Tibial nerve (tissue), 4 donors: ENCODE data around the gene TMEM242. TPM values are rescaled to one million over a fixed set of nuclear protein-coding genes. Genes with fewer than 3 reads are reported as not detected.
A peak's percentile ranks its signal among the peaks of the same experiment; 100 is the strongest.

Experiments used
- DNase-seq, 2 donors: peaks; one replicate each; pipeline ENCODE4 v3.0.0-alpha.2; 2019; ENCODE audit warnings: low spot score in 2 of 2
- H3K27ac ChIP-seq, 4 donors: fragments of 200-600 bp; sonication (generic) in 3 of 4; one replicate each; pipeline ENCODE4 v1.5.1; 2017 to 2019; ENCODE audit warnings: mild to moderate bottlenecking in 1 of 4
- H3K27me3 ChIP-seq, 2 donors: fragments of 200-600 bp; sonication (generic) in 1 of 2; one replicate each; pipeline versions ENCODE4 v1.5.1 to v1.6.0; 2017 to 2019
- H3K36me3 ChIP-seq, 3 donors: fragments of 200-600 bp; sonication (generic); one replicate each; pipeline ENCODE4 v1.5.1; 2018 to 2019
- H3K4me1 ChIP-seq, 4 donors: fragments of 200-600 bp; sonication (generic) in 3 of 4; one replicate each; pipeline ENCODE4 v1.5.1; 2017 to 2019
- H3K4me3 ChIP-seq, 4 donors: fragments of 200-600 bp; sonication (generic) in 3 of 4; one replicate each; pipeline ENCODE4 v1.5.1; 2017 to 2019; ENCODE audit warnings: mild to moderate bottlenecking in 1 of 4, moderate library complexity in 1 of 4
- H3K9me3 ChIP-seq, 4 donors: fragments of 200-600 bp; sonication (generic) in 3 of 4; one replicate each; pipeline ENCODE4 v1.5.1; 2017 to 2019
- EP300 ChIP-seq, 2 donors: sonication (generic); formaldehyde crosslinking; IDR thresholded peaks; one replicate each; pipeline ENCODE4 v1.6.1; 2017; ENCODE audit warnings: antibody characterized with exemption in 2 of 2, mild to moderate bottlenecking in 1 of 2
- POLR2A ChIP-seq, 2 donors: fragments of 450-650 bp; IDR thresholded peaks; one replicate each; pipeline ENCODE4 v1.6.1; 2017; ENCODE audit warnings: antibody characterized with exemption in 2 of 2, mild to moderate bottlenecking in 2 of 2, moderate library complexity in 2 of 2
- WGBS, 2 donors: methylation state at CpG; one replicate each; pipeline ENCODE4 v1.1.5; 2018; 5-methylcytosine and 5-hydroxymethylcytosine counted together
- total RNA-seq, 4 donors: library from RNA; depleted of rRNA; stranded (reverse); fragments of >200 nt; gene quantifications; one replicate each; pipeline ENCODE4 v1.1.0, GENCODE V29; 2016
- TF ChIP-seq, protein P1 (sequence below), 5 experiments: fragments of 200-600 bp in 3 of 5; fragments of 450-650 bp in 2 of 5; sonication (generic) in 3 of 5; IDR thresholded peaks; one replicate each; pipeline ENCODE4 v1.5.1; 2016 to 2019; ENCODE audit warnings: antibody characterized with exemption in 5 of 5, mild to moderate bottlenecking in 3 of 5, moderate library complexity in 2 of 5

TMEM242 gene
- total RNA-seq, 4 donors from 2014 or later: 4.9 to 8.2 (median 7.0) TPM

DNA sequence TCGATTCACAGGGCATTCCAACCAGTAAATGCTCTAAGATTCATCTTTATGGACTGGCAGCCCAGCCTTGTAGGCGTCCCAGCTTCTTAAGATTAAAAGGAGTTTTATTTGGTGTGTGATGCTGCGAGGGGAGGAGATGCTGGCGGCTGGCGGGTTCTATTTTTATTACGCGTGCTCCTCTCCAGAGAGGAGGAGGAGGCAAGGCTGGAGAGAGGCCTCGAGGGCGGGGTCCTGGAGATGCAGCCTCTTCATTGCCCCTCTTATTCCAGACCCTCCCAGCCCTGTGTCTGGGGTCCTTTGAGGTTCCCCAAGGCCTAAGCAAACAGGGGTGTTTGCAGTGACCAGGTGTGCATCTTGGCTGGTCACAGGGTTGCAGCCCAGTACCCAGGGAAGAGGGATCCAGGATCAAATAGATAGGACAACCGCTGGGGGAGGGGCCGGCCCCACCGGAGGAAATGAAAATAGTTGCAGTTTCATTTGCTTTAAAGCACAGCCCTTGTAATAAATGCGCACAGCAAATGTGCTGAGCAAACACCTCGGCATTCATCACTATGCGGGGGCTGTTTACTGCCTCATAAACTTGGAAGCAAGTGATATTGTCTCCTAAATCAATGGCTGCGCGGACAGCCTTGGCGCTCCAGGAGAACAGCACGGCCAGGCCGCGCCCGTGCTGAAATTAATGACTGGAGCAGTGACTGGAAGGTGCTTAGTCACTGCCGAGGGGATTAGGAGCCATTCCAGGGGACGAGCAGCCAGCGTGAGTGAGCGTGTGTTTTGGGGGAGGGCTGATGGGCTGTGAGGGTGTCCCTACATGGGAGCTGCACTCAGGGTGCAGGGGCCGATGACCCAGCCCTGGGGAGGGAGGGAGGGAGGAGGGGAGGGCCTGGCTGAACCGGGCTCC lies 83.0 kb downstream of the TMEM242 start:
- peaks cover 0 to 35% (median 23%) of the 10 kb centered on the region in 4 donors for H3K4me1 ChIP-seq

DNA sequence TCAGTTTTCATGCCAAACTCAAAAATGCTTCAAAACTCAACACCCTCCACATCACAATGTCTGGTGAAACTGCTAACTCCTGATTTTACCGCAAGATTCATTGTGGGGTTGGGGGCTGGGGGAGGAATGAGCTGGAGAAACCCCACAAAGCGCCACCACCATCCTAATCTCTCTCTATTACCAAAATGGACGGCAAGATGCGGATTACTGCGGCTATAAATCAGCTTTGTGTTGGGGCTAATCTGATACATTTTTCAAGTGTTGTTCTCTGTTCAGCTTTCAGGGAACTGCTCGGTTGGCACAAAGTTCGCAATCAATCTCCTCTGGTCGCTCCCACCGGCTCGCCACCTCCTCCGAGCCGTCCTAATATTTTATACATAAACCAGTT lies 83.7 kb downstream of the TMEM242 start:
- TF ChIP-seq, protein P1, sequence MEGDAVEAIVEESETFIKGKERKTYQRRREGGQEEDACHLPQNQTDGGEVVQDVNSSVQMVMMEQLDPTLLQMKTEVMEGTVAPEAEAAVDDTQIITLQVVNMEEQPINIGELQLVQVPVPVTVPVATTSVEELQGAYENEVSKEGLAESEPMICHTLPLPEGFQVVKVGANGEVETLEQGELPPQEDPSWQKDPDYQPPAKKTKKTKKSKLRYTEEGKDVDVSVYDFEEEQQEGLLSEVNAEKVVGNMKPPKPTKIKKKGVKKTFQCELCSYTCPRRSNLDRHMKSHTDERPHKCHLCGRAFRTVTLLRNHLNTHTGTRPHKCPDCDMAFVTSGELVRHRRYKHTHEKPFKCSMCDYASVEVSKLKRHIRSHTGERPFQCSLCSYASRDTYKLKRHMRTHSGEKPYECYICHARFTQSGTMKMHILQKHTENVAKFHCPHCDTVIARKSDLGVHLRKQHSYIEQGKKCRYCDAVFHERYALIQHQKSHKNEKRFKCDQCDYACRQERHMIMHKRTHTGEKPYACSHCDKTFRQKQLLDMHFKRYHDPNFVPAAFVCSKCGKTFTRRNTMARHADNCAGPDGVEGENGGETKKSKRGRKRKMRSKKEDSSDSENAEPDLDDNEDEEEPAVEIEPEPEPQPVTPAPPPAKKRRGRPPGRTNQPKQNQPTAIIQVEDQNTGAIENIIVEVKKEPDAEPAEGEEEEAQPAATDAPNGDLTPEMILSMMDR (IDR thresholded peaks at IDR 0.05): no peak
- TF ChIP-seq EP300 (IDR thresholded peaks at IDR 0.05) (no peak), POLR2A (IDR thresholded peaks at IDR 0.05) (no peak)
- DNase-seq: no peak
- Histone ChIP-seq H3K27me3 (peaks cover 0 to 21% of the 10 kb centered on the region in 2 donors), H3K4me1 (peaks cover 0 to 33% (median 26%) of the 10 kb centered on the region in 4 donors), H3K4me3 (peak overlapping the region in 1 of 4 donors; percentile 8), H3K9me3 (peaks cover 0 to 9% (median 0%) of the 10 kb centered on the region in 4 donors), H3K27ac (peak overlapping the region in 3 of 4 donors; percentile 13 to 72 (median 57)), H3K36me3 (no peaks in the 10 kb centered on the region)
- WGBS, 2 donors: 70 to 80% methylated on average over 12 of the region's 12 CpGs

More for the DNA sequence above, 83.0 kb downstream of the TMEM242 start:
- peaks cover 0 to 9% (median 0%) of the 10 kb centered on the region in 4 donors for H3K9me3 ChIP-seq
- TF ChIP-seq, protein P1 (IDR thresholded peaks at IDR 0.05): no peak
- no peak for TF ChIP-seq EP300 (IDR thresholded peaks at IDR 0.05)
- no peak for TF ChIP-seq POLR2A (IDR thresholded peaks at IDR 0.05)
- H3K27me3 ChIP-seq: peaks cover 0 to 15% of the 10 kb centered on the region in 2 donors
- H3K36me3 ChIP-seq: no peaks in the 10 kb centered on the region
- H3K27ac ChIP-seq: peak overlapping the region in 3 of 4 donors; percentile 13 to 72 (median 57)
- peak; percentile 46 to 50 for DNase-seq
- H3K4me3 ChIP-seq: peak overlapping the region in 1 of 4 donors; percentile 8
- 17 to 21% methylated on average over 28 of the region's 28 CpGs for WGBS, 2 donors

Other genes starting within 250 kb of the TMEM242 start
- 10 to 100 TPM; 11.4 to 20.8 (median 15.6) TPM for gene ZDHHC14, start 57.7 kb upstream of the TMEM242 start, total RNA-seq